GM19351 (cell line): Measurements from ENCODE around the gene SIGLEC12.

Source experiments
- ATAC-seq: cut with Tn5 transposase; IDR thresholded peaks from one replicate; pipeline ENCODE4 v1.9.1; 2021; ENCODE audit warnings: mild to moderate bottlenecking, moderate library complexity; ENCODE audit not compliant: unreplicated experiment

SIGLEC12 gene

DNA sequence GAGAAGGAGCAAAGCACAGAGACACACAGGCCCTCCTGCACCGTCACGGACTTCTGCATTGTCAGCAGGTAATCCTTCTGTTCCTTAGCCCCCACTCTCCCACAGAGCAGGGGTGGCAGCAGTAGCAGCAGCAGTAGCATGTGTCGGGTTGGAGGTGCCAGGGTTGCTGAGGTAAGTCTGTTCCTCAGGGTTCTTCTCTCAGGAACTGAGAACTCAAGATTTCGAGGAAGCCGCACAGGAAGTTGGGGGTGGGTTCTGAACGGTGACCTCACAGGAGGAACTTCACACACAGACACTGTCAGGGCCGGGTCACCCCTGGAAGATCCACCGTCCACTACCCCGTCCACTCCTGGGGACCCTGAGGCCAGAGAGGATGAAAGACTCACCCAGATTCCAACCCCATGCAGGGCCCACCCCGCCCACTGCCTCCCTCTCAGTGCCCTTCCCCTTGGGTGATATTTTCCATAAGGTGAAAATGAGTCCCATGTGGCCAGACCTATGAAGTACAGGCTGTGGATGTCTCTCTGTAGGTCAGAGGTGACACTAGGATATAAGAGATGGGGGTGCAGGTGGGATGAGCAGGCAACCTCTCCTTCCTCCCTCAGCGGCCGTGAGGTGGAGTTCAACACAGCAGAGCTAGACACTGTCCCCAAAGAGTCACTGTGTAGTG is at the start of gene SIGLEC12:
SIGLEC12 (minus strand) TSS at position 207 of the 670 bp plus-strand sequence; CDS start at position 140, 67 bp downstream.
- no peak for ATAC-seq

DNA sequence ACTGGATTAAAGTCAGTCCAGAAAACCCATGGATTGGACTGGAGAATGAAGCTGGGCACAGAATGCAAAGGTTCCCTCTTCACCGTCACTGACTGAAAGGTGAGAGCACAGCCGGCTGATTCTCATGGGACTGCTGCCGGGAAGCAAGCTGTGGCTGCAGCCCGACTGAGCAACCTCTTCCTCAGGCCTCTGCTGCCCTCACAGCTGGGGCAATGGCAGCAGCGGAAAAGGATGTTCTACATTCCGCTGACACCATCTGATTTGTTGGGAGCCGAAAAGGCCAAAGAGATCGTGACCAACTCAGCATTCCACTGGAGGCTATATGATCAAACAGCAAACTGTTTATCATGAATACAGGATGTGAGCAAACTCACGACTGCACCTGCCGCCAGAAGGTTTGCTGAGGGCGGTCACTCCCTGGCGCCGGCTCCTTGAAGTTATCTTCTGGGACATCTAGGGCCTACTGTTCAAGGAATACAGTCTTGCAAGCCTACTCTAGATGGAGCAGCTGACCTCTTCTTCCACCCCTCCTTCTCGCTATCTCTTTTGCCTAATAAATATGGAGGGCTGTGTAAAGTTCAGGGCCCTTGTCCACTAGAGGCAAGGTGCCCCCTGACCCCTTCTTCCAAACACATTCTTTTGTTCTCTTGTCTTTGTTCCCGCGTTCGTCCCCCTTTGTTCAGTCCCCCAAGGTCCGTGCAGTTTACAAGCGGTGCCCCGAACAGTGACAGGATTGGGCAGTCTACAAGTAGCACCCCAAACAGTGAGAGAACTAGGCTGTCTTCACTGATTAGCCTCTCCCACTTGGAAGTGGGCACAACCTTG is 49.5 kb upstream of the SIGLEC12 start:
- ATAC-seq, result no peak

DNA sequence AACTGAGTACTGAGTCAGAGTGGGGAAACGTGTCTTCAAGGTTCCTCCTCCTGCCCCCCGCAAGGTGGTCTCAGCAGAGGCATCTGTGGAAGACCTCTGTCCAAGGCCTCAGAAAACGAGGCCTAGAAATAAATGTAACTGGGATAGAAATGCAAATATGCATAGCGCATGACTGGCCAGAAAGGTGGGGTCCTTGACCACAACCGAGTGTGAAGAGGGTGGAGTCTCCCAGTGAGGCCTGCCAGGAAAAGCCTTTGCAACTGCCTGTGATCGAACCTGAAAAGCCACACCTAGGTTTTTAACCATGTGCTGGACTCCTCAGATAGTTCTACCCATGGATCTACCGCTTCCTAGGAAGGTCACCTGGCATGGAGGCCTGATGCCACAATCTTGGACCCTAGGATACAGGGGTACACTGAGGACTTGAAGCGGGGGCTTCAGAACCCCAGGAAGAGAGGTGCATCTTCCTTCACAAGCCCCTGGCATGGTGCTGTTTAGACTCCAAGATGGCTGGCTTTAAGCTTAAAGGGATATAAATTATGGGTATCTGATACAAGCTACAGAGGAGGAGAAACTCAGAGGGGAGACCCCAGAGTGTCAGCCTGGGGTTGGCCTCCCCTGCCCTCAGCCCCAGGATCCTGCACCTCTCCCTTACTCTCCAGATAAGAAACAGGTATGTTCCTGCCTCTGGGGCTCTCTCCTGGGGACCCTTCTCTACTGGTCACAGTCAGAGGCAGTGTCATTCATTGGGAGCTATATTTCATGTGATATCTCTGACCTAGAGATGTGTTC is 48.1 kb upstream of the SIGLEC12 start:
- ATAC-seq, result no peak

DNA sequence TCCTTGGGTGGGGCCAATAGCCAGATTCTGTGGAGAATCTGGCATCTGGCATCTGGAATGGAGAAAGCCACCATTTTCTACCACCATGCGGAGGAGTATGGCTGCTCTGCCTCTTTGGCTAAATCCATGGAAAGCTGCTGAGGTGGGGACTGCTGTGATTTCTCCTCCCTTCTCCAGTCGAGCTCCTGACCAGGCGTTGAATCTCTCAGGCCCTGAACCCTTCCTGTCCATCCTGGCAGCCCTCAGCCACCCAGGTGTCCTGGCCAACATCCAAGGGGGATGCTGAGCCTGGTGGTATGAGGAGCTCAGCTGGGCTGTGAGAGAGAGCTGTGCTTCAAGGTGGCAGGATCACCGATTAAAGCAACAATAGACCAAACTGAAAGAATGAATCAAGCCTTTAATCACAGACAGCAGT is 47.3 kb upstream of the SIGLEC12 start:
- no peak for ATAC-seq

DNA sequence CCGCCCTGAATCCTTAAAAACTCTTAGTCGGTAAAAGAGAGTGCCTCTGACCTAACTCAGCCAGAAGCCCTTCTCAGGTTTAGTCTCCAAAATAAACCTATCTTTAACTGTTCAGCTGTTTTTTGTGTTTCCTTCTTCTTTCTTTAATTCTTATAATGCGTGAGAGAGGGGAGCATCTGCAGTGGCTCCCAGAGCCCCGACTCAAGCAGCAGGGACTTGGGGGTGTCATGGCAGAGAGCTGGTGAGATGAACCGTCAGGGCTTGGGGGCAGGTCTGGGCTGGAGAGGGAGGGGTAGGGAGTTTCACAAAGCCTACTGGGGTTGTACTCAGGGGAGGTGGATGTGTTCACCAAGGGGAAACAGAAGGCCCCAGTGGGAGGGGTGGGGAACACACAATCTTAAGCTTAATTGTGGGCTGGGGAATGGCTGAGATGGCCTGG is 46.6 kb upstream of the SIGLEC12 start:
- no peak for ATAC-seq

DNA sequence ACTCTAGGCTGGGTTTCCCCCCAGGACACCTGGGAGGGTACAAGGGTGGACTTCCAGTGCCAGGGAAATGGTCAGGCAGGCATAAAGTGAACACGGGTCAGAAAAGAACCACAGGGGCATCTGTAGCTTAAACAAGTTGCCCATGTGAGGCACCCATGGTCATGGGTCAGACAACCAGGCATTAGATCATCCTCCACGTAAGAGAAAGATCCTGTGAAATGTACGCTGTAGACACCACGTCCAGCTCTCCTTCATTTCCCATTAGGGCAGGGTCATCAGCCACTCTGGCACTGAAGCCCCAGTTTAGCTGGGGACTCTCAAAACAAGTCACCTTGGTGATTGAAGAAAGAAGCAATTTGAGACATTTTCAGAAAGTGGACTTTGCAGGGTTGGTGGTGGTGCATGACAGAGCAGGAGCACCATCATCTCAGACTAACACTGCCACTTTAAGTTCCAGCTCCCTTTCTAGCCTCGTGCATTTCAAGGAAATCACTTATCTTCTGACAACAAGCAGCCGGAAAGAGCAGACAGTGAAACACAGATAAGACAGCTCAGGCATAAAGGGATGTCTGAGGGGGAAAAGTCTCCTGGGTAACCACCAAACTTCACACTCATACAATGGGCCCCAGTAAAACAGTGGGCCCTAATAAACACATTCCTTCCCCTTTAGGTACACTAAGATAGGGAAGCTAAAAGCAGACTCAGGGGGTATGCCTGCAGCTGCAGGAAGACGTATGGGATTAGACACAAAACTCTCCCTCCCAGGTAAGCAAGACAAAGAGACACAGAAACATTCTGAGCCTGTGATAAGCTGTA is 46.0 kb upstream of the SIGLEC12 start:
- no peak for ATAC-seq

DNA sequence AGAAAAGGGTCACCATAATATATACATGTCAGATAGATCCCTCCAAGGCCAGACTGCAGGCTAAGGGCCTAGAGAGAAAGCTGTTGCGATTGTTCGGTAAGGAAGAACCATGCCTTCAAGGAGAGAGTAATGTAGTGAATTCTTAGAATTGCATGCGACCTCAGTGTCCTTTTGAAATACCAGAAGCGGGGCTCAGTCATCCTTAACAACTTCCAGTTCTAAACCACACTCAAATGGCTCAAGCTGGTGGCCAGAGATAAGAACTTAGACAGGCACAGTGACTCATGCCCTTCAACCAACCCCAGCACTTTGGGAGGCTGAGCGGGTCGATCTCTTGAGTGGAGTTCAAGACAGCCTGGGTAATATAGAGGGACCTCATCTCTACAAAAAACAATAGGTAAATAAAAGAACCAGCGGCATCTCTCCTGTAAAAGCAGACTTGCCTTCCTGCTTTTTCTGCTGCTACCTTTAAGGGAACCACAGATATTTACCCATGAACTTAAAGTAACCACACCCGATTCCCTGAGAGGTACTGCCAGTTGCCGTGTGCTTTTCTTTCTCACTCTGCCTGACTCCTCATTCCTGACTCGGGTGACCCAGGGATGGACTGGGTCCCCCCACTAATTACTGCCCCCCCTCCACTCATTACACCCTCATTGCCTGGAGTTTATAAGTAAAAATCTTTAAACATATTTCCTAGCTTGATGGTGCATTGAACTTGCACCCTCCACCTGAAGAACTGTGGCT is 45.2 kb upstream of the SIGLEC12 start:
- ATAC-seq, result no peak

DNA sequence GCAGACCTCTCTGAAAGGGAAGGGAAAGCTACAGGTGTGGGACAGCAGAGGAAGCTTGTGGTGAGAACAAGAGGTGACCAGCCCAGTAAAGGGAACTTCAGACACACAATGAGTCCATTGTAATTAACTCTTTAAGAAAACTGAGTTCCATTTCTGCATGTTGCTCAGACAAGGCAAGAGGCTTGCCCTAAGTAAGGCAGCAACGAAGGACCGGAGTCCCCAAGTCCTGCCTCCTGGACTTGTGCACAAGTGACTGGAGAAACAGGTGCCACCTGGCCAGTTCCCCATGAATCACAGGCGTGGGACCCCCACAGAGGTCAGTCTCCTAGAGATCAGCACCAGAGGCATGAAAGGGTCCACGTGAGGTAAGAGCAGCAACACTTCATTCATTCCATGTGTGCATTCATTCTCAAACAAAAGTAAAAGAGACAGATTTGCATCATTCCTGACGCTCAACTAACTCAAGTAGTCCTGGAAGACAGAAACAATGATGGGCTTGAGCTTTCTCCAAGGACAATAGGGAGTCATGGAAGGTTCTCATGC is 44.6 kb upstream of the SIGLEC12 start:
- ATAC-seq, result no peak

DNA sequence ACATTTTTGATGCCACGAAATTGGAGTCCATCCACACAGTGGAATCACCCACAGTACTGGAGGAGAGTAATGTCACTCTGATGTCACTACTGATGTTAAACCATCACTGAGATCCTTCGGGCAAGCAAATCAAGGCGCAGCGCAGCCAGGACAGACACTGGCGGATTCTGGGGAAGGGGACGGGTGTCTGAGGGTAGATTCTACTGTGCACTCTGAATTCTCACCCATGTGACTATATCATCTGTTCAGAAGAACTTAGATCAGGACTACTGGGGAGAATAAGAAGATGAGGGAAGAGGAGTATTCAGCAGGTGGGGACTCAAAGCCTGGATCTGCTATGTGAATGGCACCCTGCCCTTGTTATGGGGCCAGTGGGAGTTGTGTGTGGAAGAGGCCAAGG is 42.4 kb upstream of the SIGLEC12 start:
- no peak for ATAC-seq

DNA sequence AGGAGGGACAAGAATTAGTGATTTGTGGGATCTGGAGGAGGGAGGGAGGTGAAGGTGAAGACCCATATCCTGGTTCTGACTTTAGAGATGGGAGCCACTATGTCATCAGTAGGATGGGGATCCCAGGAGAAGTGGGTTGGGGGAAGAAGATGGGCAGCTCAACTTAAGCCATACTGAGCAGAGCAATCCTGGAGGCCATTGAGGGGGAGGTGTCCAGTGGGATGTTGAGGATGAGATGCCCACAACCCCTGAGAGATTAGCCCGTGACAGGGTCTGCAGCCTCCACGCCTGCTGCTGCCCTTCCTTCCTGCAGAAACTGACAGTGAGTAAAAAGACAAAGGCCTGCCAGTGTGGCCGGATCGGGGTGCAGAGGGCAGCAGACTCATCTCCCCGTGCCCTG is 41.1 kb upstream of the SIGLEC12 start:
- ATAC-seq, result no peak

DNA sequence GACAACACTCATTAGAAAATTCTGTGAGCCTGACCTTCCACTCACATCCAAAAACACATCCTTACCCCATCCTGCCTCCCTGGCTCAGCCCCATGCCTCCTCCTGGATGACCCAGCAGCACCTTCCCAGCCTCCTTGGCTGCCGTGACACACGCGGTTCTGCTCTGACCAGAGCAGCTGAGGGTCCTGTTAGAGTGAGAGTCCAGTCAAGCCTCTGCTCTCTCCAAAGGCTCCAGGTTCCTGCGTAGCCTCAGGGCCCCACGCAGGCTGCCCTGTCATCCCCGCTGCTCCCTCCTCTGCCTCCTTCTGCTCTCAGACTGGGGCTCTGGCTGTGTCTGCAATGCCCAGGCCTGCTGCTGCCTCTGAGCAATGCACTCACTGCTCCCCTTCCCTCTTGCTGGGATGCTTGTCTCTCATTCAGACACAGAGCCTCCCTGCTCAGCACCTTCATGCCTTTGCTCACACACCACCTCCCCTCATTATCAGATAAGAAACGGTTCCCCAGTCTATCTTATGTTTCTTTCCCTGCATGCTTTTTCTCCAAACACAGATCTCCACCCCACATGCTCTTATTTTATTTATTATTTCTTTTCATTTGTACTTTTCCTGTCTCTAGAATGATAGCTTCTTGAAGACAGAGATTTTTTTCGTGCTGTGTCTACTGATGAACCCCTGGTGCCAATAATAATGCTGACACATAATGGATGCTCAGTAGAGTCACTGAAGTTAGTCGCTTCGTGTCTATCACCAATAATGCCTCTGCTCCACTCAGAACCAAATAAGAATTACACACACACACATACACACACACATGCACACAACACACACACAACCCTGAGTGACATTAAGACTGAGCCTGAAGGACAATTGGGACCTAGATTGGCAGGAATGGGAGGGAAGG is 40.1 kb upstream of the SIGLEC12 start:
- no peak for ATAC-seq

DNA sequence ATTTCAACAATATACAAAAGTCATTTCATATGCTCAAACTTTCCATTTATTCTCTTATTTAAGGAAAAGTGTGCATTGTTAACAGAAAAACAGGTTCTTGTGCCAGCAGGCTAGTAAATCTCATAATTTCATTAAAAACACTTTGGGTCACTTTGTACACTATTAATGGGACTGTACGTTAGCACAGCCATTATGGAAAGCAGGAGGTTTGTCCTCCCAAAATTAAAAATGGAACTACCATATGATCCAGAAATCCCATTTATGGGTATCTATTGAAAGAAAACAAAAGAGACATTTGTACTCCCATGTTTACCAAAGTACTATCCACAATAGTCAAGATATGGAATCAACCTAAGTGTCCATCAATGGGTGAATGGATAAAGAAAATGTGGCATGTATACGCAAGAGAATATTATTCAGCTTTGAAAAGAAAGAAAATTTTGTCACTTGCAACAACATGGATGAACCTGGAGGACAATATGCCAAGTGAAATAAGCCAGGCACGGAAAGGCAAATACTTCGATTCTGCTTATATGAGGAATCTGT is 38.3 kb upstream of the SIGLEC12 start:
- no peak for ATAC-seq

DNA sequence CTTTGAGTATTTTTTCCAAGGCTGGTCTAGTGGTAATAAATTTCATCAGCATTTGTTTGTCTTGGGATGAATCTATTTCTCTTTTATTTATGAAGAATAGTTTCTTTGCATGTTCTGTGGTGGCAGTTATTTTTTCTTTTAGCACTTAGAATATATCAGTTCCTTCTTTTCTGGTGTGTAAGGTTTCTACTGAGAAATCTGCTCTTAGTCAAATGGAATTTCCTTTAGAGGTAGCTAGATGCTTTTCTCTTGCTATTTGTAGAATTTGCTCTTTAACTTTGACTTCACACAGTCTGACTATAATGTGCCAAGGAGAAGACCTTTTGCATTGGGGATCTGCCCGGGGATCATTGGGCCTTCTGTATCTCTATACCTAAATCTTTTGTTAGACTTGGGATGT is 33.9 kb upstream of the SIGLEC12 start:
- no peak for ATAC-seq

DNA sequence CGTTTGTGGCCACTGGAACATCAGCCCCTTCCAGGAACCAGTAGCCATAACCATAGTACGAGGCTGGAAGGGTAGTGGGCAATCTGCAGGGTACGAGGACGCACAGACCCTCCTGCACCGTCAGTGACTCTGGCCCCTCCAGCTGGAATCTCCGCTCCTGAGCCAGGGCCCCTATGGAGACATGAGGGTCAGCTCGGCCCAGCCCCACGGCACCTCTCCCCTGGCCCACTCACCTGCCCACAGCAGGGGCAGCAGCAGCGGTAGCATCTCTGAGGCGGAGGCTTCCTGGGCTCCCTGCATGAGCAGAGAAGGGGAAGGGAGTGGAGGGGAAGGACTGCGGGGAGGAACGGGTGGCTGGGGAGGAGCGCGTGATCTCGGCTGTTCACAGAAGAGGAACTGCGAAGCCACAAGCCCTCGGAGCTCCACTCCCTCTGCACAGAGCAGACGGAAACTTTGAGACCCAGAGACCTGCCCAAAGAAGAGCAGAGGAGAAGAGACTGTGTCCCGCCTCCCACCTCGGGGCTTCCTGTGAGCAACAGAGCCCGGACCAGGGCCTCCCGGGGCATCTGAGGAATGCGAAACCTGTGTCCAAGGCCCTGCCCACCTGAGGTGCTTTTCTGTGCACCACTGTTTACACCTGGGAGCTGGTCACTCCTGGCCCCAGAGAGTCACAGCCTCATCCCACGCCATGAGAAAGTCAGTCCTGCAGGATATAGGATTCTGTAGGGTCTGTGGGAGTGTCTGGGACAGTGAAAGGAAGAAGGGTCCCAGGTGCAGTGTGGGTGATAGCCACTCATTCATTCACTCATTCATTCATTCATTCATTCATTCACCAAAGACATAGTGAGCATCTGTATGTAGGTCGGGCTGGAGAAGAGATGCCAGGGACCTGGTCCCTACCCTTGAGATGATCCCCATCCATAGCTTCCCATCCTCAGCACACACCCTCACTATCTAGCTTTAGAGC is 30.0 kb upstream of the SIGLEC12 start, which contains the start of gene SIGLEC6:
SIGLEC6 (minus strand) TSS at position 322 of the 967 bp plus-strand sequence; CDS start at position 300, 22 bp downstream.
- peak; percentile 94 for ATAC-seq

DNA sequence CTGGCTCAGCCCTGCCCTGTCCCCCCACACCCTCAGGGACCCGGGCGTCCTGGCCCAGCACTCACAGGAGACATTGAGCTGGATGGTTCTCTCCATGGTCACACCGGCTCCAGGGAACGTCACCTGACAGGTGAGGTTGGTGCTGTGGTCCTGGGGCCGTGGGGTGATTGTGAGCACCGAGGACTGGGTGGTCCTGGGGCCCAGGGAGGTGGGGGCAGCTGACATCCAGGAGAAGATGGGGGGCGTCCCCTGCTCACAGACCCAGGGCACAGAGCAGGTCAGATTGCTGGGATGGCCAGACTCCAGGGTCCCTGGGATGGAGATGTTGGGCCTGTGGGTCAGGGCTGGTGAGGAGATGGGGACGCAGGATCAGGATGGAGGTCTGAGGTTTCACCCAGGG is 29.0 kb upstream of the SIGLEC12 start:
- ATAC-seq, result no peak

DNA sequence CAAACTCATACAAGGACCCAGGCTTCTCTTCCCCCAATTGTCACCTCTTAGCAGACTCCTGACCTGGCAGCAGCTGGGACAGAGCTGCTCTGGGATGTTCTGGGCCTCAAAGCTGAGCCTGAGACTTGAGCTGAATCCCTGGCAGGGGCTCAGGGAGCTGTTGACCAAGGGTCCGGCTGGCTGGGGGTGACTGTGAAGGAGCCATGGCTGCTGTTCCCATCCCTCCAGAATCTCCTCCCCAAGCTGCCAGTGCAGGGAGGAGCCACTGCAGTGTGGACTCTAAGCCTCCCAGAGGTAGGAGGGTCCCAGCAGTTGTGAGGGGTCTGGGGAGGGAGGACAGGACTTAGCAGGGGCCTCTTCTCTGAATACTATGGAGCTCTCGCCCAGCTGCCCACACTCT is 27.7 kb upstream of the SIGLEC12 start:
- no peak for ATAC-seq

DNA sequence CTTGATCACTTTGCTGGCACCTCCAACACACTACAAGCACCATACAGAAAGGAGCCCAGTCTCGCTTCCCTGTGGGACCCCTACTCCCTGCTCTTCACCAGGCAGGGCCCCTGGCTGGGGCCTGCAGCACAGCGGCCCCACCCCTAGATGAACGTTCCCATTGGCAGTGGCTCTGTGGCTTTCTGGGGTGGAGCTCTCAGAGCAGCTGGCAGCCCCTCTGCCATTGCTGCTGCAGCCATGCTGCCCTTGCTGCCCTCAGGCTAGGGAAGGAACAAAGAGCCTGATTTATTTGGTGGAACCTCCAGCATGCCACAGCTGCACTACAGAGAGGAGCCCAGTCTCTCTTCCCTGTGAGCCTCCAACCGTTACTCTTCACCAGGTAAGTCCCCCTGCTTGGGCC is 24.1 kb upstream of the SIGLEC12 start:
- ATAC-seq, result no peak
